Stomach (tissue), 9 donors: ENCODE results near the gene MAPKAPK3. TPM values are rescaled to one million over a fixed set of nuclear protein-coding genes. Genes with fewer than 3 reads are reported as not detected.

Experiments
- DNase-seq, 2 donors: peaks; one replicate each; pipeline versions ENCODE4 v3.0.0 to v3.0.0-alpha.2; 2013 to 2019
- H3K27ac ChIP-seq, 5 donors: fragments of 200-600 bp in 4 of 5; sonication (generic) in 4 of 5; one replicate each; pipeline ENCODE4 v1.5.1; 2013 to 2019; ENCODE audit warnings: mild to moderate bottlenecking in 1 of 5, moderate library complexity in 1 of 5
- H3K27me3 ChIP-seq, 3 donors: fragments of 200-600 bp; sonication (generic); one replicate each; pipeline ENCODE4 v1.5.1; 2017 to 2019; ENCODE audit warnings: mixed run types in 1 of 3
- H3K36me3 ChIP-seq, 4 donors: fragments of 200-600 bp; sonication (generic); 1 replicate in 3 of 4; 2 replicates in 1 of 4; pipeline ENCODE4 v1.5.1; 2016 to 2019
- H3K4me1 ChIP-seq, 4 donors: fragments of 200-600 bp; sonication (generic); one replicate each; pipeline ENCODE4 v1.5.1; 2016 to 2019
- H3K4me3 ChIP-seq, 4 donors: fragments of 200-600 bp; sonication (generic) in 3 of 4; one replicate each; pipeline ENCODE4 v1.5.1; 2016 to 2019; ENCODE audit warnings: mild to moderate bottlenecking in 1 of 4
- H3K9me3 ChIP-seq, 4 donors: fragments of 200-600 bp; sonication (generic); one replicate each; pipeline ENCODE4 v1.5.1; 2016 to 2019
- CTCF ChIP-seq, 7 experiments: fragments of 450-650 bp in 4 of 7; fragments of 200-600 bp in 3 of 7; sonication (generic) in 3 of 7; IDR thresholded peaks; one replicate each; pipeline ENCODE4 v1.5.1; 2016 to 2019; ENCODE audit warnings: antibody characterized with exemption in 7 of 7, control low read depth in 2 of 7, mild to moderate bottlenecking in 1 of 7
- EP300 ChIP-seq: sonication (generic); formaldehyde crosslinking; IDR thresholded peaks from one replicate; pipeline ENCODE4 v1.6.1; 2017; ENCODE audit warnings: antibody characterized with exemption
- POLR2A ChIP-seq, 4 donors: fragments of 450-650 bp; IDR thresholded peaks; one replicate each; pipeline ENCODE4 v1.6.1; 2016; ENCODE audit warnings: antibody characterized with exemption in 4 of 4, control low read depth in 2 of 4, mild to moderate bottlenecking in 1 of 4, moderate library complexity in 1 of 4
- POLR2AphosphoS5 ChIP-seq, 3 donors: sonication (generic); formaldehyde crosslinking; IDR thresholded peaks; one replicate each; pipeline ENCODE4 v1.6.1; 2016; ENCODE audit warnings: antibody characterized with exemption in 3 of 3
- WGBS, 5 donors: extraction: QIAGEN DNeasy Blood & Tissue Kit in 3 of 5; methylation state at CpG; one replicate each; pipeline versions ENCODE4 v1.1.5 to v1.1.7; 2013 to 2018; 5-methylcytosine and 5-hydroxymethylcytosine counted together
- intact Hi-C: fragments of 100-400 bp; cut with DNase I; formaldehyde crosslinking; loops from one replicate; pipeline ENCODE4 v1.15.1; 2023; ENCODE audit warnings: low total_unique reads
- polyA plus RNA-seq, 3 donors: library from polyadenylated mRNA; stranded (reverse); fragments of 200-250 nt; gene quantifications; one replicate each; pipeline ENCODE4 v1.2.3, GENCODE V29; 2013
- total RNA-seq, 5 donors: library from RNA; depleted of rRNA; stranded (reverse); fragments of >200 nt; gene quantifications; one replicate each; pipeline versions ENCODE4 v1.1.0 to v1.2.3, GENCODE V29; 2014 to 2016
- donor health status: healthy with polysubstance abuse.
- donor health status: Bipolar disorder and iron deficiency.
- donor health status: healthy.

MAPKAPK3 gene
- total and polyA plus RNA-seq, 8 donors, result 10.3 to 50.0 (median 29.4) TPM

GRCh38 chr3:50616770-50617095 lies 218 bp upstream of the MAPKAPK3 start:
- H3K4me1 ChIP-seq, result peaks cover 38 to 78% (median 65%) of the 10 kb centered on the region in 4 donors
- peak in 2 of 3 donors; percentile 15 to 19 for TF ChIP-seq POLR2AphosphoS5 (IDR thresholded peaks at IDR 0.05)
- TF ChIP-seq EP300, result no peak
- intact Hi-C loops, result no loop called here
- H3K27me3 ChIP-seq, result no peaks in the 10 kb centered on the region
- H3K27ac ChIP-seq, result peak overlapping the region; percentile 89 to 97 (median 94)
- no peaks in the 10 kb centered on the region for H3K36me3 ChIP-seq
- no peaks in the 10 kb centered on the region for H3K9me3 ChIP-seq
- peak overlapping the region; percentile 63 to 95 (median 84) for H3K4me3 ChIP-seq
- 0% methylated on average over 3 to 22 of the region's 22 CpGs; no CpG with 5 or more reads in 1 of the 5 donors for WGBS, 5 donors
- peak; percentile 95 to 97 for DNase-seq

GRCh38 chr3:50617911-50618481 lies 1.0 kb downstream of the MAPKAPK3 start:
- no peak for TF ChIP-seq POLR2AphosphoS5 (IDR thresholded peaks at IDR 0.05)
- TF ChIP-seq EP300, result no peak
- TF ChIP-seq POLR2A (IDR thresholded peaks at IDR 0.05), result no peak
- no peak for TF ChIP-seq CTCF (IDR thresholded peaks at IDR 0.05)
- Histone ChIP-seq H3K27me3 (no peaks in the 10 kb centered on the region), H3K27ac (peak overlapping the region; percentile 89 to 97 (median 94)), H3K4me1 (peaks cover 38 to 79% (median 56%) of the 10 kb centered on the region in 4 donors), H3K9me3 (no peaks in the 10 kb centered on the region), H3K36me3 (peaks cover 0 to 13% (median 5%) of the 10 kb centered on the region in 4 donors), H3K4me3 (peak overlapping the region; percentile 63 to 95 (median 84))
- DNase-seq, result no peak
- WGBS, 5 donors, result 24 to 40% (median 37%) methylated on average over 1 to 6 of the region's 6 CpGs
- intact Hi-C loops, result no loop called here

GRCh38 chr3:50620420-50620819 lies 3.5 kb downstream of the MAPKAPK3 start:
- Histone ChIP-seq H3K36me3 (peaks cover 0 to 14% (median 5%) of the 10 kb centered on the region in 4 donors), H3K4me3 (no peak overlapping the region), H3K9me3 (no peaks in the 10 kb centered on the region), H3K4me1 (peaks cover 56 to 90% (median 57%) of the 10 kb centered on the region in 4 donors), H3K27me3 (no peaks in the 10 kb centered on the region), H3K27ac (peak overlapping the region in 4 of 5 donors; percentile 25 to 97 (median 61))
- intact Hi-C loops, result loop anchor here (10.0 kb wide), 1 partner anchor 764 kb away; the partner anchor contains the start of gene MANF
- 64 to 97% (median 89%) methylated on average over 1 of the region's 1 CpG for WGBS, 5 donors
- DNase-seq, result no peak
- TF ChIP-seq CTCF (IDR thresholded peaks at IDR 0.05), result no peak
- no peak for TF ChIP-seq POLR2A (IDR thresholded peaks at IDR 0.05)

GRCh38 chr3:50620820-50621219 lies 3.9 kb downstream of the MAPKAPK3 start:
- H3K27me3 ChIP-seq, result no peaks in the 10 kb centered on the region
- H3K36me3 ChIP-seq, result peaks cover 0 to 14% (median 5%) of the 10 kb centered on the region in 4 donors
- WGBS, 5 donors, result 49 to 62% (median 52%) methylated on average over 4 of the region's 4 CpGs
- H3K9me3 ChIP-seq, result no peaks in the 10 kb centered on the region
- TF ChIP-seq EP300 (no peak), POLR2AphosphoS5 (IDR thresholded peaks at IDR 0.05) (no peak), POLR2A (IDR thresholded peaks at IDR 0.05) (no peak), CTCF (IDR thresholded peaks at IDR 0.05) (no peak)
- no peak for DNase-seq
- intact Hi-C loops, result loop anchor here (10.0 kb wide), 1 partner anchor 764 kb away; the partner anchor contains the start of gene MANF
- peaks cover 54 to 90% (median 55%) of the 10 kb centered on the region in 4 donors for H3K4me1 ChIP-seq
- H3K27ac ChIP-seq, result peak overlapping the region in 3 of 5 donors; percentile 28 to 97 (median 94)
- no peak overlapping the region for H3K4me3 ChIP-seq

- intact Hi-C loops, result loop anchor here (10.0 kb wide), 1 partner anchor 762 kb away; the partner anchor contains the start of gene MANF
- H3K4me1 ChIP-seq, result peaks cover 43 to 96% (median 45%) of the 10 kb centered on the region in 4 donors
- H3K27me3 ChIP-seq, result no peaks in the 10 kb centered on the region
- H3K4me3 ChIP-seq, result no peak overlapping the region
- peaks cover 0 to 14% (median 5%) of the 10 kb centered on the region in 4 donors for H3K36me3 ChIP-seq
- DNase-seq, result no peak
- no peak overlapping the region for H3K27ac ChIP-seq
- 50 to 63% (median 53%) methylated on average over 3 of the region's 3 CpGs for WGBS, 5 donors
- TF ChIP-seq CTCF (IDR thresholded peaks at IDR 0.05), result no peak
- no peak for TF ChIP-seq POLR2A (IDR thresholded peaks at IDR 0.05)
- TF ChIP-seq POLR2AphosphoS5 (IDR thresholded peaks at IDR 0.05), result no peak
- no peak for TF ChIP-seq EP300
- H3K9me3 ChIP-seq, result no peaks in the 10 kb centered on the region
Observed at GRCh38 chr3:50622881-50623280, 5.9 kb downstream of the MAPKAPK3 start.
